H54 (cell line): ENCODE measurements around the gene TRIM45.

Experiments
- DNase-seq: peaks from one replicate; pipeline ENCODE4 v3.0.0; 2011; ENCODE audit warnings: low spot score, mixed read lengths; ENCODE audit not compliant: insufficient read length
- FAIRE-seq: peaks from 3 replicates; lab custom pipeline; 2011; peaks lifted over from hg19 to GRCh38; lab: Jason Lieb, UNC
- POLR2A ChIP-seq: IDR thresholded peaks from 2 replicates; pipeline ENCODE4 v1.6.1; 2011; ENCODE audit warnings: low read depth, mild to moderate bottlenecking, low read length

Gene TRIM45

DNA sequence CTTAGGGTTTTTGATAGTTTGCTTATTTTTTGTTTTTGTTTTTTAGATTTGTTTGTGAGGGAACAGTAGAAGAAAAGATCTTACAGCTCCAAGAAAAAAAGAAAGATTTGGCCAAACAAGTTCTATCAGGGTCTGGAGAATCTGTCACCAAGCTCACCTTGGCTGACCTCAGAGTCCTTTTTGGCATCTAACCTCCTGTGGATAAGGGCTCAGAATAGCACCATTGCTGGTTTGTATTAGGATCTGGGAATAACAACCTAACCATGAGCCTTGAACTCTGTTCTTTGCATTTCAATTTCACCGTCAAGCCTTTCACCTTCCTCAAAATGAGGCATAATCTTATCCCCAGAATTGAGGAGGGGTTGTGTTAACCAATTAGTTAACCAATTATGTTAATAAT is 20.2 kb downstream of the TRIM45 start:
- no peak for TF ChIP-seq POLR2A
- DNase-seq, result no peak
- no peak for FAIRE-seq

GRCh38 chr1:117098287-117098890 is 23.2 kb downstream of the TRIM45 start:
- no peak for DNase-seq
- no peak for TF ChIP-seq POLR2A
- no peak for FAIRE-seq

- FAIRE-seq (no peak), DNase-seq (no peak)
- TF ChIP-seq POLR2A, result no peak
Measured at GRCh38 chr1:117097443-117097842, 24.1 kb downstream of the TRIM45 start.

- no peak for DNase-seq
- FAIRE-seq, result no peak
- no peak for TF ChIP-seq POLR2A
Measured at GRCh38 chr1:117096951-117097408, 24.6 kb downstream of the TRIM45 start.

DNA sequence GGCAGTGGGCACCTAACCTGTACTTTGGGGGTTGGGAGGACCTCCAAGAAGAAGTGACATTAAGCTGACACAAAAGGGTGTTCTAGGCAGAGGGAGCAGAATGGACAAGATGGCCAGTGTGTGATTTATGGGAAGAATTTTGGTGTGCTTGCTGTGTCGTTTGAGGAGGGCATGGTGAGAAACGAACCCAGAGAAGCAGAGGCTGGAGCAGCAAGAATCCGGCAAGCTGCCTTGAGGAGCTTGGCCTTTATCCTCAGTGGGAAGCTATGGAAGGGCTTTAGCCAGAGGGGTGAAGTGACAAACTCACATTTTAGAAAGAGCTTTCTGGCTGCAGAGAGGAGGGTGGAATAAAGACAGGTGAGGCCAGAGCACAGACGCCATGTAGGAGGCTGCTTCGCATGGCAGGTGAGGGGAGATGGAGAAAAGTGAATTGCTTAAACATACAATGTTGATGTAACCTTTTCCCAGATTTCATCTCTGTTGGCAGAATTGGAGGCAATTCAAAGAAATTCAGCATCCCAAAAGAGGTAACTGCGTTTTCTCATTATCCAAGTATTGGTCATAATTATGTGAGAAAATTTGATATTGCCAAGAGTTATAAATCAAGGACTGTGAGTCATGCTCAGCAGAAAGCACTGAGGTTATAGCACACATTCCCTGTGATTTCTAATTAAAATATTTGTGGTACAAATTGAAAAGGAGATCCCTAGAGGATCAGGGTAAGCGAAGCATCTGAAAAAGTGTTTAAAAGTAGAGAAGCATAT is 26.5 kb downstream of the TRIM45 start:
- DNase-seq, result no peak
- TF ChIP-seq POLR2A, result no peak
- FAIRE-seq, result no peak

DNA sequence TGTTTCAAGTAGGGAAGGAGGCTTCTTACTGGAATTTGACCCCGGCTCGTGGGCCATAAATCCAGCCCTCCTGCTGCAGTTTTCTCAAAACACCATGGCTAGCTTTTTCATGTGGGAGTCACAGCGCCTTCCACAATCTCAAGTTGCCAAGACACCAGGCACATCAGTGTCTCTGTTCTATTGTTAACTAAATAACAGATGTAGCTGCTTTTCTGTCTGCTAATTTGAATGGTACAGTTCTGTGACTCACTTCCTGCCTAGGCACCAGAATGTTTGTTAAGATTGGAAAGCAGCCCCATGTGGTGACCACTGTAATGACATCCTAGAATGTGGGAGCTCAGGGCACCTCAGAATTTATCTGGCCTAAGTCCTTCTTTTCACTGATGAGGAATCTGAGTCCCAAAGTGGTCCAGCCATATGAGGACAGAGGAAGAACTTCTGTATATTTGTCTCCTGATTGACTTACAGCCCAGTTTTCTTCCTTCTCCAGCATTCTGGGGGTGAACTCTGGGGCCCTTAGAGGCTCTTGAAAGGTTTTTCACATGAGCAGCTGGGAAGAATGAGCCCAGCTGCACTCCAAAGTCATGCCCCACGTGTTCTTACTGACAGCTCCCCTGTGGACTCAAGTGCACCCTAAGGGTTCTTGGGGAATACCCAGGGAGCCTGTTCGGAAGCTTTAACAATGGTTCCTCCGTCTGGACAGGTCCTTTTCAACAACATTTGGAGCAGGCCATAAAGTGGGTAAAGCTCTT is 27.5 kb downstream of the TRIM45 start:
- DNase-seq (peak; percentile 34), FAIRE-seq (peak; percentile 62)
- no peak for TF ChIP-seq POLR2A

DNA sequence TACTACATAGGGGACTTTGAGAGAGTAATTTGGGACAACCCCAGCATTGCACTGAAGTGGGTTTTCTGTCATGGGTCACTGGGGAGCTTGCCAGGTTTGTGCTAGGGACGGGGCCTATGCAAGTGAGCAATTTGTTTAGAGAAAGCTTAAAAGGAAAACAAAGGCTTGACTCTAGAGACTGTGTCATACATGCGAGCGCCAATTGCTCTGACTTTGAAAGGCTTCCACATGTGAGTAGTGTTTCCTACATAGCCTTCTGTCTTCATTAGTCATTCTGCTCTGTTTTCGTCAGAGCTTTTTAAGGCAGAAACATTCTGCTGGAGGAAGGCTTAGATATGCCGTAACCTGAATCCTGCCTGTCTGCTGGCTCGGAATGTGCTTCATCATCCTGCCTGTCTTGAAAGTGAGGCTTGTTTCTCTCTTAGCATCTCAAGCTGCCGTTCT is 28.4 kb downstream of the TRIM45 start:
- FAIRE-seq (peak; percentile 80), DNase-seq (peak; percentile 51)
- TF ChIP-seq POLR2A, result no peak

GRCh38 chr1:117092594-117092993 is 29.0 kb downstream of the TRIM45 start:
- TF ChIP-seq POLR2A, result no peak
- no peak for DNase-seq
- FAIRE-seq, result no peak

GRCh38 chr1:117089996-117090395 is 31.6 kb downstream of the TRIM45 start:
- FAIRE-seq (no peak), DNase-seq (no peak)
- no peak for TF ChIP-seq POLR2A

DNA sequence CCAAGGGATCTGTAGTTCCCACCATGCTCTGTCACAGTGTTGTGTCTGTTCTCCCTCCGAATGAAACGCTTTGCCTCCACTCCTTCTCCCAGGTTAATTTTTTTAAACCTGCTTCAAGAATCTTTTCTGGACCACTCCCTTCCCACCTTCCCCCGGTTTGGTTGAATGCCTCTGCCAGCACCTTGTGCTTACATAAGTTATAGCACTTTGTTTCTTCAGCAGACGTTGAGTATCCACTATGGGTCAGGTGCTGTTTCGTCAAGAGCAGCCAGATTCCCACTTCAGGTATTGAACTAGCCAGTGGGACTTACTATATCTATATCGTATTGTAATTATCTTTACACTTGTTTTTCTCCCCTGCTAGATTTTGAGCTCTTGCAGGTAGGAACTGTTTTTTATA is 33.9 kb downstream of the TRIM45 start:
- no peak for TF ChIP-seq POLR2A
- no peak for DNase-seq
- no peak for FAIRE-seq

GRCh38 chr1:117084231-117084630 is 37.3 kb downstream of the TRIM45 start:
- FAIRE-seq (no peak), DNase-seq (no peak)
- TF ChIP-seq POLR2A, result no peak

- FAIRE-seq (no peak), DNase-seq (no peak)
- no peak for TF ChIP-seq POLR2A
Measured at GRCh38 chr1:117079737-117080136, 41.8 kb downstream of the TRIM45 start.

- no peak for TF ChIP-seq POLR2A
- DNase-seq (peak; percentile 53), FAIRE-seq (peak; percentile 100)
Measured at GRCh38 chr1:117077267-117077666, 44.3 kb downstream of the TRIM45 start.

GRCh38 chr1:117076648-117077047 is 44.9 kb downstream of the TRIM45 start:
- FAIRE-seq, result no peak
- no peak for DNase-seq
- no peak for TF ChIP-seq POLR2A
